Heart right ventricle (tissue), 16 donors: Measurements from ENCODE around the gene PBX4. TPM values are rescaled to one million over a fixed set of nuclear protein-coding genes. Genes with fewer than 3 reads are reported as not detected.

Experiments used
- ATAC-seq, 8 donors: fragments of 200-7000 bp; cut with Tn5 transposase; one replicate each; pipeline ENCODE4 v1.9.1; 2020; ENCODE audit warnings: mild to moderate bottlenecking in 8 of 8, moderate library complexity in 8 of 8, moderate number of reproducible peaks in 1 of 8
- DNase-seq, 2 donors: peaks; one replicate each; pipeline ENCODE4 v3.0.0-alpha.2; 2020
- H3K27ac ChIP-seq, 10 donors: fragments of 200-600 bp; sonication (generic) in 2 of 10; one replicate each; pipeline versions ENCODE4 v1.5.0 to v1.8.0; 2020 to 2022; ENCODE audit warnings: mild to moderate bottlenecking in 3 of 10
- H3K27me3 ChIP-seq, 7 donors: fragments of 200-600 bp; one replicate each; pipeline ENCODE4 v1.8.0; 2021 to 2022; ENCODE audit warnings: mild to moderate bottlenecking in 2 of 7
- H3K36me3 ChIP-seq, 9 donors: fragments of 200-600 bp; sonication (generic) in 1 of 9; one replicate each; pipeline versions ENCODE4 v1.5.0 to v1.8.0; 2020 to 2022; ENCODE audit warnings: mild to moderate bottlenecking in 2 of 9
- H3K4me1 ChIP-seq, 9 donors: fragments of 200-600 bp; sonication (generic) in 1 of 9; one replicate each; pipeline versions ENCODE4 v1.5.0 to v1.8.0; 2020 to 2022; ENCODE audit warnings: mild to moderate bottlenecking in 4 of 9
- H3K4me3 ChIP-seq, 10 donors: fragments of 200-600 bp; sonication (generic) in 2 of 10; one replicate each; pipeline versions ENCODE4 v1.5.0 to v1.8.0; 2020 to 2022; ENCODE audit warnings: mild to moderate bottlenecking in 7 of 10, moderate library complexity in 2 of 10
- H3K9me3 ChIP-seq, 11 donors: fragments of 200-600 bp in 10 of 11; sonication (generic) in 2 of 11; one replicate each; pipeline versions ENCODE4 v1.5.0 to v1.8.0; 2013 to 2022; ENCODE audit warnings: mild to moderate bottlenecking in 2 of 11, control low read depth in 1 of 11, moderate library complexity in 1 of 11
- CTCF ChIP-seq, 9 donors: fragments of 200-600 bp; sonication (generic) in 2 of 9; IDR thresholded peaks; one replicate each; pipeline versions ENCODE4 v1.5.0 to v1.8.0; 2021 to 2022; ENCODE audit warnings: antibody characterized with exemption in 9 of 9, mild to moderate bottlenecking in 5 of 9, moderate library complexity in 1 of 9
- WGBS, 2 donors: extraction: QIAGEN DNeasy Blood & Tissue Kit; methylation state at CpG; one replicate each; pipeline ENCODE4 v1.1.7; 2013; ENCODE audit warnings: inconsistent platforms in 1 of 2; 5-methylcytosine and 5-hydroxymethylcytosine counted together
- intact Hi-C, 10 donors: fragments of 100-400 bp; cut with DNase I; formaldehyde crosslinking; loops; one replicate each; pipeline versions ENCODE4 v1.11.1 to v1.14.2; 2022
- polyA plus RNA-seq, 2 donors: library from polyadenylated mRNA; stranded (reverse); fragments of 200-250 nt; gene quantifications; one replicate each; pipeline ENCODE4 v1.2.3, GENCODE V29; 2013
- total RNA-seq, 10 donors: library from RNA; stranded (reverse); fragmentation: NEBNext Ultra II Directional in 3 of 10; extraction: Animal tissue kit (Norgen Biotek cat#: 25700) in 3 of 10; gene quantifications; one replicate each; pipeline versions ENCODE4 v1.2.1 to v1.2.4, GENCODE V29; 2021 to 2023
- donor health status: Arrhythmogenic right ventricular cardiomyopathy.
- donor health status: ischemic (EF 13 %, LVEDD 7.1; RV severe dilation, severe dysfunction).
- donor health status: healthy with polysubstance abuse.
- donor health status: DM: no; HTN: yes; CAD: no.
- donor health status: DM: no; HTN: no; CAD: no.
- donor health status: ischemic (EF 25% LVEDD 6.9; RV normal size, moderate dysfunction).
- donor health status: ischemic (EF 25% LVEDD 5.7; RV mildly dilated, moderate dysfunction).
- donor health status: healthy.
- donor health status: DM: yes; HTN: yes; CAD: no.
- donor health status: Ischemic cardiomyopathy.
- donor health status: ischemic (EF 35%, LVEDD 5.7; RV mildly dilated, moderate dysfunction).
- donor health status: nonischemic (EF 11% LVEDD 7.7; RV severe dilation, severe dysfunction).
- donor health status: DM: yes; HTN: yes; CAD: no.
- donor health status: PGD.
- donor health status: ischemic (EF 29% LVEDD 5.4; RV normal size, mild dysfunction).
- donor health status: nonischemic (EF 23%, LVEDD 6.1; RV moderate dilation, normal function).

PBX4 gene
- total and polyA plus RNA-seq, 12 donors, result 0.06 to 1.2 (median 0.36) TPM; not detected in 7

GRCh38 chr19:19551853-19552192, 66.7 kb downstream of the PBX4 start:
- Histone ChIP-seq H3K4me3 (no peak overlapping the region), H3K27me3 (peaks cover 0 to 25% (median 16%) of the 10 kb centered on the region in 7 donors), H3K9me3 (peaks cover 0 to 4% (median 0%) of the 10 kb centered on the region in 11 donors), H3K36me3 (no peaks in the 10 kb centered on the region), H3K4me1 (peaks cover 0 to 18% (median 11%) of the 10 kb centered on the region in 9 donors), H3K27ac (no peak overlapping the region)
- no peak for ATAC-seq
- no peak for TF ChIP-seq CTCF (IDR thresholded peaks at IDR 0.05)
- intact Hi-C loops, result loop anchor here in 1 of 10 donors (2.0 kb wide), 1 partner anchor 19 kb away; no protein-coding TSS in a partner anchor
- DNase-seq, result no peak
- WGBS, 2 donors, result 75 to 76% methylated on average over 14 of the region's 14 CpGs

GRCh38 chr19:19550972-19551852, 67.3 kb downstream of the PBX4 start:
- 68 to 74% methylated on average over 10 of the region's 10 CpGs for WGBS, 2 donors
- Histone ChIP-seq H3K4me3 (no peak overlapping the region), H3K27ac (no peak overlapping the region), H3K9me3 (peaks cover 0 to 4% (median 0%) of the 10 kb centered on the region in 11 donors), H3K27me3 (peaks cover 0 to 28% (median 21%) of the 10 kb centered on the region in 7 donors), H3K4me1 (peaks cover 0 to 23% (median 15%) of the 10 kb centered on the region in 9 donors), H3K36me3 (no peaks in the 10 kb centered on the region)
- intact Hi-C loops, result no loop called here
- DNase-seq, result no peak
- no peak for TF ChIP-seq CTCF (IDR thresholded peaks at IDR 0.05)
- ATAC-seq, result no peak

- TF ChIP-seq CTCF (IDR thresholded peaks at IDR 0.05), result no peak
These were observed 68.0 kb downstream of the PBX4 start for GRCh38 chr19:19550485-19550929.

GRCh38 chr19:19549804-19550464, 68.6 kb downstream of the PBX4 start:
- TF ChIP-seq CTCF (IDR thresholded peaks at IDR 0.05), result no peak
- H3K36me3 ChIP-seq, result no peaks in the 10 kb centered on the region
- H3K9me3 ChIP-seq, result peaks cover 0 to 4% (median 0%) of the 10 kb centered on the region in 11 donors
- no peak overlapping the region for H3K4me3 ChIP-seq
- no peak for DNase-seq
- H3K27ac ChIP-seq, result no peak overlapping the region
- ATAC-seq, result peak in 2 of 8 donors; percentile 6 to 26
- peaks cover 0 to 23% (median 15%) of the 10 kb centered on the region in 9 donors for H3K4me1 ChIP-seq
- intact Hi-C loops, result no loop called here
- H3K27me3 ChIP-seq, result peaks cover 0 to 35% (median 24%) of the 10 kb centered on the region in 7 donors
- WGBS, 2 donors, result 48 to 53% methylated on average over 23 of the region's 23 CpGs

More at GRCh38 chr19:19550485-19550929, 68.0 kb downstream of the PBX4 start:
- no peak for DNase-seq
- Histone ChIP-seq H3K27ac (no peak overlapping the region), H3K4me3 (no peak overlapping the region), H3K4me1 (peaks cover 0 to 23% (median 15%) of the 10 kb centered on the region in 9 donors), H3K27me3 (peaks cover 0 to 31% (median 21%) of the 10 kb centered on the region in 7 donors), H3K9me3 (peaks cover 0 to 4% (median 0%) of the 10 kb centered on the region in 11 donors), H3K36me3 (no peaks in the 10 kb centered on the region)
- no peak for ATAC-seq
- intact Hi-C loops, result no loop called here
- WGBS, 2 donors, result 33 to 39% methylated on average over 6 to 8 of the region's 8 CpGs
